ENCODE data around the gene HNF1A.
A peak's percentile ranks its signal among the peaks of the same experiment; 100 is the strongest.

Gene HNF1A

GRCh38 chr12:121005346-121005815, 27.0 kb downstream of the HNF1A start:
- Mint-ChIP-seq H3K27ac (peak overlapping the region; percentile 73), H3K4me3 (no peak overlapping the region), H3K9me3 (no peaks in the 10 kb centered on the region), H3K36me3 (peaks cover 88% of the 10 kb centered on the region), H3K4me1 (peaks cover 8% of the 10 kb centered on the region)
- ATAC-seq (peak; percentile 80), DNase-seq (ENCODE audit: low spot score in 2 of 2) (peak; percentile 36 to 79)

- Mint-ChIP-seq H3K4me3 (no peak overlapping the region), H3K27ac (peak overlapping the region; percentile 45), H3K4me1 (peaks cover 16% of the 10 kb centered on the region), H3K9me3 (no peaks in the 10 kb centered on the region), H3K36me3 (peaks cover 93% of the 10 kb centered on the region)
- DNase-seq (ENCODE audit: low spot score in 2 of 2) (no peak), ATAC-seq (no peak)
Observed at GRCh38 chr12:121008347-121009098, 30.2 kb downstream of the HNF1A start.

GRCh38 chr12:121009741-121010140, 31.4 kb downstream of the HNF1A start:
- H3K4me1 Mint-ChIP-seq = peaks cover 20% of the 10 kb centered on the region
- no peaks in the 10 kb centered on the region for H3K9me3 Mint-ChIP-seq
- no peak overlapping the region for H3K4me3 Mint-ChIP-seq
- H3K27ac Mint-ChIP-seq = no peak overlapping the region
- DNase-seq (ENCODE audit: low spot score in 2 of 2) = no peak
- ATAC-seq = no peak
- peaks cover 88% of the 10 kb centered on the region for H3K36me3 Mint-ChIP-seq

- no peak for ATAC-seq
- DNase-seq (ENCODE audit: low spot score in 2 of 2) = no peak
- Mint-ChIP-seq H3K36me3 (peaks cover 79% of the 10 kb centered on the region), H3K27ac (no peak overlapping the region), H3K4me1 (peaks cover 21% of the 10 kb centered on the region), H3K4me3 (no peak overlapping the region), H3K9me3 (no peaks in the 10 kb centered on the region)
Observed at GRCh38 chr12:121010860-121011259, 32.5 kb downstream of the HNF1A start.

- DNase-seq (ENCODE audit: low spot score in 2 of 2) (no peak), ATAC-seq (no peak)
- Mint-ChIP-seq H3K4me3 (no peak overlapping the region), H3K4me1 (peaks cover 29% of the 10 kb centered on the region), H3K27ac (no peak overlapping the region), H3K9me3 (no peaks in the 10 kb centered on the region), H3K36me3 (peaks cover 76% of the 10 kb centered on the region)
Observed at GRCh38 chr12:121011820-121012219, 33.5 kb downstream of the HNF1A start.

- Mint-ChIP-seq H3K27ac (no peak overlapping the region), H3K4me3 (no peak overlapping the region), H3K9me3 (no peaks in the 10 kb centered on the region), H3K4me1 (peaks cover 29% of the 10 kb centered on the region), H3K36me3 (peaks cover 59% of the 10 kb centered on the region)
- DNase-seq (ENCODE audit: low spot score in 2 of 2) (no peak), ATAC-seq (no peak)
Observed at GRCh38 chr12:121013715-121014114, 35.4 kb downstream of the HNF1A start.

GRCh38 chr12:121015825-121016766, 37.8 kb downstream of the HNF1A start, which contains the start of gene C12orf43:
Gene C12orf43, minus strand, starts transcription at chr12:121016487. Its CDS starts 13 bp downstream, at chr12:121016474.
- Mint-ChIP-seq H3K9me3 (no peaks in the 10 kb centered on the region), H3K4me3 (peak within 1 kb of the TSS; percentile 94), H3K27ac (peak within 1 kb of the TSS; percentile 95), H3K4me1 (peaks cover 29% of the 10 kb centered on the region), H3K36me3 (peaks cover 35% of the 10 kb centered on the region)
- DNase-seq (ENCODE audit: low spot score in 2 of 2) = peak; percentile 82 to 95
- ATAC-seq = peak; percentile 98

GRCh38 chr12:121017966-121018491, 39.7 kb downstream of the HNF1A start:
- DNase-seq (ENCODE audit: low spot score in 2 of 2) = no peak
- H3K4me1 Mint-ChIP-seq = peaks cover 20% of the 10 kb centered on the region
- ATAC-seq = no peak
- H3K36me3 Mint-ChIP-seq = peaks cover 37% of the 10 kb centered on the region
- H3K27ac Mint-ChIP-seq = peak overlapping the region; percentile 45
- no peak overlapping the region for H3K4me3 Mint-ChIP-seq
- no peaks in the 10 kb centered on the region for H3K9me3 Mint-ChIP-seq

- Mint-ChIP-seq H3K36me3 (peaks cover 40% of the 10 kb centered on the region), H3K4me3 (no peak overlapping the region), H3K4me1 (peaks cover 20% of the 10 kb centered on the region), H3K9me3 (no peaks in the 10 kb centered on the region), H3K27ac (no peak overlapping the region)
- DNase-seq (ENCODE audit: low spot score in 2 of 2) (no peak), ATAC-seq (no peak)
Observed at GRCh38 chr12:121018860-121019617, 40.7 kb downstream of the HNF1A start.

GRCh38 chr12:121021754-121022153, 43.4 kb downstream of the HNF1A start:
- no peaks in the 10 kb centered on the region for H3K4me1 Mint-ChIP-seq
- H3K36me3 Mint-ChIP-seq = peaks cover 51% of the 10 kb centered on the region
- no peak overlapping the region for H3K27ac Mint-ChIP-seq
- H3K4me3 Mint-ChIP-seq = no peak overlapping the region
- no peak for ATAC-seq
- DNase-seq (ENCODE audit: low spot score in 2 of 2) = no peak
- no peaks in the 10 kb centered on the region for H3K9me3 Mint-ChIP-seq

- H3K27ac Mint-ChIP-seq = peak overlapping the region; percentile 60
- DNase-seq (ENCODE audit: low spot score in 2 of 2) = no peak
- no peak overlapping the region for H3K4me3 Mint-ChIP-seq
- no peaks in the 10 kb centered on the region for H3K9me3 Mint-ChIP-seq
- peaks cover 59% of the 10 kb centered on the region for H3K36me3 Mint-ChIP-seq
- no peaks in the 10 kb centered on the region for H3K4me1 Mint-ChIP-seq
- ATAC-seq = no peak
Observed at GRCh38 chr12:121022713-121023112, 44.4 kb downstream of the HNF1A start.

GRCh38 chr12:121023799-121024198, 45.5 kb downstream of the HNF1A start:
- ATAC-seq = no peak
- H3K36me3 Mint-ChIP-seq = peaks cover 69% of the 10 kb centered on the region

GRCh38 chr12:121025442-121026226, 47.3 kb downstream of the HNF1A start:
- ATAC-seq (no peak), DNase-seq (ENCODE audit: low spot score in 2 of 2) (no peak)
- peaks cover 88% of the 10 kb centered on the region for H3K36me3 Mint-ChIP-seq
- H3K4me3 Mint-ChIP-seq = no peak overlapping the region
- no peaks in the 10 kb centered on the region for H3K9me3 Mint-ChIP-seq
- no peaks in the 10 kb centered on the region for H3K4me1 Mint-ChIP-seq
- peak overlapping the region; percentile 16 for H3K27ac Mint-ChIP-seq

More at GRCh38 chr12:121023799-121024198, 45.5 kb downstream of the HNF1A start:
- no peak overlapping the region for H3K27ac Mint-ChIP-seq
- no peak for DNase-seq (ENCODE audit: low spot score in 2 of 2)
- H3K9me3 Mint-ChIP-seq = no peaks in the 10 kb centered on the region
- no peak overlapping the region for H3K4me3 Mint-ChIP-seq
- no peaks in the 10 kb centered on the region for H3K4me1 Mint-ChIP-seq

Data from stimulated activated effector memory CD8-positive, alpha-beta T cell treated with anti-CD3 and anti-CD28 coated beads, Interleukin-12 subunit alpha, Interleukin-12 subunit beta, amount 100 ng/mL, for 72 hours (primary cell).